Uterus (tissue), 2 donors: ENCODE measurements around the gene CD302.

ENCODE experiments used
- CTCF ChIP-seq, 4 experiments: fragments of 200-600 bp in 2 of 4; fragments of 450-650 bp in 2 of 4; sonication (generic) in 2 of 4; IDR thresholded peaks; one replicate each; pipeline ENCODE4 v1.5.1; 2016 to 2019; ENCODE audit warnings: antibody characterized with exemption in 4 of 4, mild to moderate bottlenecking in 2 of 4, moderate library complexity in 1 of 4
- POLR2A ChIP-seq, 2 donors: fragments of 450-650 bp; IDR thresholded peaks; one replicate each; pipeline ENCODE4 v1.6.1; 2016; ENCODE audit warnings: antibody characterized with exemption in 2 of 2, mild to moderate bottlenecking in 1 of 2, moderate library complexity in 1 of 2

GRCh38 chr2:159758686-159759085 is 39.3 kb downstream of the CD302 start:
- TF ChIP-seq CTCF (IDR thresholded peaks at IDR 0.05) (no peak), POLR2A (IDR thresholded peaks at IDR 0.05) (no peak)
